Esophagus squamous epithelium (tissue), 5 donors: ENCODE data around the gene CAB39L. TPM values are rescaled to one million over a fixed set of nuclear protein-coding genes. Genes with fewer than 3 reads are reported as not detected.

Source experiments
- DNase-seq: peaks from one replicate; lab custom pipeline; 2025; lab: John Stamatoyannopoulos, UW
- H3K27ac ChIP-seq, 4 donors: fragments of 200-600 bp; sonication (generic); one replicate each; pipeline ENCODE4 v1.5.1; 2016 to 2019; ENCODE audit warnings: mild to moderate bottlenecking in 1 of 4
- H3K27me3 ChIP-seq, 4 donors: fragments of 200-600 bp; sonication (generic); 1 replicate in 3 of 4; 2 replicates in 1 of 4; pipeline versions ENCODE4 v1.5.1 to v1.6.0; 2017 to 2021; ENCODE audit warnings: antibody characterized with exemption in 1 of 4
- H3K36me3 ChIP-seq, 3 donors: fragments of 200-600 bp; sonication (generic); one replicate each; pipeline ENCODE4 v1.5.1; 2016 to 2019
- H3K4me1 ChIP-seq, 3 donors: fragments of 200-600 bp; sonication (generic); one replicate each; pipeline ENCODE4 v1.5.1; 2017 to 2019
- H3K4me3 ChIP-seq, 4 donors: fragments of 200-600 bp; sonication (generic); 1 replicate in 3 of 4; 2 replicates in 1 of 4; pipeline ENCODE4 v1.5.1; 2016 to 2019; ENCODE audit warnings: mild to moderate bottlenecking in 2 of 4, moderate library complexity in 1 of 4
- H3K9me3 ChIP-seq, 3 donors: fragments of 200-600 bp; sonication (generic); one replicate each; pipeline ENCODE4 v1.5.1; 2016 to 2019
- CTCF ChIP-seq, 6 experiments: fragments of 450-650 bp in 4 of 6; fragments of 200-600 bp in 2 of 6; sonication (generic) in 2 of 6; IDR thresholded peaks; one replicate each; pipeline ENCODE4 v1.5.1; 2016 to 2019; ENCODE audit warnings: antibody characterized with exemption in 6 of 6, mild to moderate bottlenecking in 4 of 6, moderate library complexity in 4 of 6
- POLR2A ChIP-seq, 4 donors: fragments of 450-650 bp; IDR thresholded peaks; one replicate each; pipeline ENCODE4 v1.6.1; 2017; ENCODE audit warnings: antibody characterized with exemption in 4 of 4, mild to moderate bottlenecking in 4 of 4, moderate library complexity in 3 of 4
- WGBS, 2 donors: methylation state at CpG; one replicate each; pipeline ENCODE4 v1.1.5; 2018; 5-methylcytosine and 5-hydroxymethylcytosine counted together
- intact Hi-C: fragments of 100-400 bp; cut with DNase I; formaldehyde crosslinking; loops from one replicate; pipeline ENCODE4 v1.15.0; 2022
- total RNA-seq, 4 donors: library from RNA; depleted of rRNA; stranded (reverse); fragments of >200 nt; gene quantifications; one replicate each; pipeline ENCODE4 v1.1.0, GENCODE V29; 2016
- donor health status: DM: yes; HTN: yes; CAD: no.

The CAB39L gene
- total RNA-seq, 4 donors from 2014 or later = 16.9 to 29.2 (median 21.2) TPM

GRCh38 chr13:49367640-49368422, 76.0 kb downstream of the CAB39L start:
- Histone ChIP-seq H3K27me3 (no peaks in the 10 kb centered on the region), H3K4me3 (no peak overlapping the region), H3K4me1 (peaks cover 5 to 35% (median 15%) of the 10 kb centered on the region in 3 donors), H3K27ac (peak overlapping the region in 3 of 4 donors; percentile 14 to 40 (median 39)), H3K9me3 (no peaks in the 10 kb centered on the region), H3K36me3 (peaks cover 0 to 11% (median 0%) of the 10 kb centered on the region in 3 donors)
- no peak for DNase-seq
- 46 to 48% methylated on average over 5 of the region's 5 CpGs for WGBS, 2 donors
- intact Hi-C loops = no loop called here
- TF ChIP-seq POLR2A (IDR thresholded peaks at IDR 0.05) (no peak), CTCF (IDR thresholded peaks at IDR 0.05) (no peak)

GRCh38 chr13:49366841-49367240, 77.0 kb downstream of the CAB39L start:
- Histone ChIP-seq H3K4me3 (no peak overlapping the region), H3K9me3 (no peaks in the 10 kb centered on the region), H3K36me3 (peaks cover 0 to 11% (median 0%) of the 10 kb centered on the region in 3 donors), H3K4me1 (peaks cover 3 to 25% (median 11%) of the 10 kb centered on the region in 3 donors), H3K27me3 (no peaks in the 10 kb centered on the region), H3K27ac (peak overlapping the region in 2 of 4 donors; percentile 6 to 14)
- intact Hi-C loops = no loop called here
- WGBS, 2 donors = 52 to 54% methylated on average over 2 of the region's 2 CpGs
- no peak for DNase-seq
- TF ChIP-seq CTCF (IDR thresholded peaks at IDR 0.05) (no peak), POLR2A (IDR thresholded peaks at IDR 0.05) (no peak)

- Histone ChIP-seq H3K36me3 (peaks cover 0 to 51% (median 0%) of the 10 kb centered on the region in 3 donors), H3K9me3 (no peaks in the 10 kb centered on the region), H3K27me3 (no peaks in the 10 kb centered on the region), H3K27ac (peak overlapping the region in 1 of 4 donors; percentile 51), H3K4me3 (no peak overlapping the region), H3K4me1 (peaks cover 0 to 5% (median 2%) of the 10 kb centered on the region in 3 donors)
- no peak for DNase-seq
- intact Hi-C loops = no loop called here
- TF ChIP-seq CTCF (IDR thresholded peaks at IDR 0.05) (no peak), POLR2A (IDR thresholded peaks at IDR 0.05) (no peak)
- WGBS, 2 donors = 69 to 75% methylated on average over 2 of the region's 2 CpGs
These were observed 86.2 kb downstream of the CAB39L start for GRCh38 chr13:49357694-49358093.

GRCh38 chr13:49356223-49356622, 87.6 kb downstream of the CAB39L start:
- peaks cover 0 to 5% (median 2%) of the 10 kb centered on the region in 3 donors for H3K4me1 ChIP-seq
- peaks cover 0 to 55% (median 0%) of the 10 kb centered on the region in 3 donors for H3K36me3 ChIP-seq
- H3K4me3 ChIP-seq = no peak overlapping the region
- peak overlapping the region; percentile 17 to 79 (median 62) for H3K27ac ChIP-seq
- intact Hi-C loops = no loop called here
- no peaks in the 10 kb centered on the region for H3K9me3 ChIP-seq
- H3K27me3 ChIP-seq = no peaks in the 10 kb centered on the region
- no peak for TF ChIP-seq POLR2A (IDR thresholded peaks at IDR 0.05)
- no peak for TF ChIP-seq CTCF (IDR thresholded peaks at IDR 0.05)
- no peak for DNase-seq

GRCh38 chr13:49354719-49355118, 89.1 kb downstream of the CAB39L start:
- intact Hi-C loops = no loop called here
- Histone ChIP-seq H3K27me3 (no peaks in the 10 kb centered on the region), H3K9me3 (no peaks in the 10 kb centered on the region), H3K27ac (no peak overlapping the region), H3K4me3 (no peak overlapping the region), H3K4me1 (peaks cover 0 to 5% (median 2%) of the 10 kb centered on the region in 3 donors), H3K36me3 (peaks cover 0 to 60% (median 0%) of the 10 kb centered on the region in 3 donors)
- DNase-seq = no peak
- 81 to 83% methylated on average over 1 of the region's 1 CpG for WGBS, 2 donors
- TF ChIP-seq CTCF (IDR thresholded peaks at IDR 0.05) (no peak), POLR2A (IDR thresholded peaks at IDR 0.05) (no peak)
